NCI-H1436 (cell line): ENCODE data around the gene ERC2.

ENCODE experiments used
- DNase-seq: peaks from one replicate; lab custom pipeline; 2025; lab: John Stamatoyannopoulos, UW

Gene ERC2

GRCh38 chr3:55795296-55795695 is 673.0 kb downstream of the ERC2 start:
- DNase-seq = no peak

- DNase-seq = no peak
These were observed 675.5 kb downstream of the ERC2 start for GRCh38 chr3:55792742-55793141.

GRCh38 chr3:55792009-55792408 is 676.3 kb downstream of the ERC2 start:
- DNase-seq = no peak

GRCh38 chr3:55790596-55791350 is 677.5 kb downstream of the ERC2 start:
- no peak for DNase-seq

GRCh38 chr3:55789516-55789915 is 678.8 kb downstream of the ERC2 start:
- no peak for DNase-seq

GRCh38 chr3:55782807-55783206 is 685.5 kb downstream of the ERC2 start:
- DNase-seq = no peak

- DNase-seq = no peak
These were observed 685.9 kb downstream of the ERC2 start for GRCh38 chr3:55782351-55782750.

GRCh38 chr3:55780913-55781312 is 687.4 kb downstream of the ERC2 start:
- DNase-seq = no peak

- DNase-seq = no peak
These were observed 688.7 kb downstream of the ERC2 start for GRCh38 chr3:55779543-55779942.

GRCh38 chr3:55775366-55776154 is 692.7 kb downstream of the ERC2 start:
- no peak for DNase-seq

- no peak for DNase-seq
These were observed 693.4 kb downstream of the ERC2 start for GRCh38 chr3:55774856-55775255.

GRCh38 chr3:55771503-55771902 is 696.8 kb downstream of the ERC2 start:
- DNase-seq = no peak

GRCh38 chr3:55770077-55770476 is 698.2 kb downstream of the ERC2 start:
- no peak for DNase-seq

- no peak for DNase-seq
These were observed 701.5 kb downstream of the ERC2 start for GRCh38 chr3:55766753-55767152.

GRCh38 chr3:55765906-55766701 is 702.2 kb downstream of the ERC2 start:
- DNase-seq = no peak

GRCh38 chr3:55765398-55765797 is 702.9 kb downstream of the ERC2 start:
- DNase-seq = no peak

- DNase-seq = no peak
These were observed 711.3 kb downstream of the ERC2 start for GRCh38 chr3:55756976-55757375.

GRCh38 chr3:55755516-55756205 is 712.6 kb downstream of the ERC2 start:
- no peak for DNase-seq

- DNase-seq = no peak
These were observed 715.4 kb downstream of the ERC2 start for GRCh38 chr3:55752911-55753310.

GRCh38 chr3:55751730-55752129 is 716.5 kb downstream of the ERC2 start:
- DNase-seq = no peak

GRCh38 chr3:55750525-55750924 is 717.7 kb downstream of the ERC2 start:
- no peak for DNase-seq

GRCh38 chr3:55749036-55749435 is 719.2 kb downstream of the ERC2 start:
- DNase-seq = no peak
